Neural cell (in vitro differentiated cells): Measurements from ENCODE around the gene RABGAP1L. TPM values are rescaled to one million over a fixed set of nuclear protein-coding genes. Genes with fewer than 3 reads are reported as not detected.

Experiments used
- H2AFZ ChIP-seq: fragments of 200-600, 300-800 bp; sonication (generic), shearing (Covaris generic); 2 replicates; pipeline ENCODE4 v1.6.0; 2014; ENCODE audit warnings: low read depth, mild to moderate bottlenecking, antibody characterized with exemption, low read length, moderate library complexity
- H3F3A ChIP-seq: fragments of 200-600 bp; shearing (Covaris generic); 2 replicates; pipeline ENCODE4 v1.6.1; 2016; ENCODE audit warnings: mild to moderate bottlenecking, moderate library complexity, mixed read lengths, antibody characterized with exemption, low read length; ENCODE audit not compliant: insufficient read depth, poor library complexity, severe bottlenecking
- H3K27ac ChIP-seq: fragments of 200-600, 300-800 bp; sonication (generic), shearing (Covaris generic); 2 replicates; pipeline ENCODE4 v1.5.1; 2014; ENCODE audit warnings: mild to moderate bottlenecking, low read length, moderate library complexity
- H3K27me3 ChIP-seq: fragments of 300-800, 200-600 bp; sonication (generic), shearing (Covaris generic); 2 replicates; pipeline ENCODE4 v1.6.0; 2014; ENCODE audit warnings: mild to moderate bottlenecking, low read depth, low read length, moderate library complexity; ENCODE audit not compliant: insufficient read depth
- H3K36me3 ChIP-seq: fragments of 300-800, 200-600 bp; sonication (generic), shearing (Covaris generic); 2 replicates; pipeline ENCODE4 v1.5.1; 2014; ENCODE audit warnings: mild to moderate bottlenecking, antibody characterized with exemption, low read length, moderate library complexity; ENCODE audit not compliant: insufficient read depth
- H3K4me2 ChIP-seq: fragments of 300-800, 200-600 bp; sonication (generic), shearing (Covaris generic); 2 replicates; pipeline ENCODE4 v1.6.0; 2014; ENCODE audit warnings: mild to moderate bottlenecking, low read length
- H3K4me3 ChIP-seq: fragments of 300-800, 200-600 bp; sonication (generic), shearing (Covaris generic); 2 replicates; pipeline ENCODE4 v1.5.1; 2014; ENCODE audit warnings: mild to moderate bottlenecking, low read length, moderate library complexity
- H3K79me2 ChIP-seq: fragments of 200-600 bp; shearing (Covaris generic); replicated peaks from 2 replicates; pipeline ENCODE4 v1.6.0; 2014; ENCODE audit warnings: mild to moderate bottlenecking, low read length, moderate library complexity; ENCODE audit not compliant: insufficient read depth
- H3K9ac ChIP-seq: fragments of 300-800, 200-600 bp; sonication (generic), shearing (Covaris generic); 2 replicates; pipeline ENCODE4 v1.6.1; 2016; ENCODE audit warnings: mild to moderate bottlenecking, low read length, mixed read lengths
- H3K9me2 ChIP-seq: fragments of 200-600 bp; shearing (Covaris generic); 2 replicates; pipeline ENCODE4 v1.6.1; 2016; ENCODE audit warnings: mild to moderate bottlenecking, low read length, mixed read lengths; ENCODE audit not compliant: insufficient read depth
- H3K9me3 ChIP-seq: fragments of 200-600, 300-800 bp; sonication (generic), shearing (Covaris generic); 2 replicates; pipeline ENCODE4 v1.6.1; 2016; ENCODE audit warnings: mild to moderate bottlenecking, mixed run types, low read length, moderate library complexity, mixed read lengths
- H4K20me1 ChIP-seq: fragments of 200-600 bp; shearing (Covaris generic); 2 replicates; pipeline ENCODE4 v1.6.1; 2016; ENCODE audit warnings: mild to moderate bottlenecking, mixed run types; ENCODE audit not compliant: insufficient read depth
- CTCF ChIP-seq: fragments of 450-650 bp; IDR thresholded peaks from 2 replicates; pipeline ENCODE4 v1.5.1; 2014; ENCODE audit warnings: antibody characterized with exemption, mild to moderate bottlenecking, moderate library complexity; ENCODE audit not compliant: poor library complexity, severe bottlenecking
- EP300 ChIP-seq: fragments of 450-650 bp; conservative IDR thresholded peaks from 2 replicates; pipeline ENCODE4 v1.6.1; 2014; ENCODE audit warnings: antibody characterized with exemption, mild to moderate bottlenecking, moderate library complexity; ENCODE audit not compliant: poor library complexity, severe bottlenecking
- EZH2 ChIP-seq: fragments of 200-600, 300-800 bp; shearing (Covaris generic), sonication (generic); IDR thresholded peaks from 2 replicates; pipeline ENCODE4 v1.6.1; 2014; ENCODE audit warnings: antibody characterized with exemption, low read length, borderline replicate concordance, mild to moderate bottlenecking; ENCODE audit not compliant: insufficient read depth, poor library complexity, severe bottlenecking
- MXI1 ChIP-seq: fragments of 450-650 bp; conservative IDR thresholded peaks from 2 replicates; pipeline ENCODE4 v1.6.1; 2014; ENCODE audit warnings: antibody characterized with exemption, mild to moderate bottlenecking; ENCODE audit not compliant: poor library complexity, severe bottlenecking
- POLR2AphosphoS5 ChIP-seq: IDR thresholded peaks from 2 replicates; pipeline ENCODE4 v1.6.1; 2012
- RAD21 ChIP-seq: fragments of 450-650 bp; conservative IDR thresholded peaks from 2 replicates; pipeline ENCODE4 v1.6.1; 2014; ENCODE audit warnings: antibody characterized with exemption, mild to moderate bottlenecking, moderate library complexity
- REST ChIP-seq: IDR thresholded peaks from 2 replicates; pipeline ENCODE4 v1.6.1; 2012; ENCODE audit warnings: borderline replicate concordance
- SMC3 ChIP-seq: fragments of 450-650 bp; conservative IDR thresholded peaks from 2 replicates; pipeline ENCODE4 v1.6.1; 2014; ENCODE audit warnings: antibody characterized with exemption, mild to moderate bottlenecking, moderate library complexity; ENCODE audit not compliant: poor library complexity
- TAF1 ChIP-seq: IDR thresholded peaks from 2 replicates; pipeline ENCODE4 v1.6.1; 2012; ENCODE audit warnings: low read depth
- polyA plus RNA-seq: library from polyadenylated mRNA; depleted of rRNA; stranded (reverse); fragments of >200 nt; gene quantifications from 2 replicates; pipeline ENCODE4 v1.2.3, GENCODE V29; 2014

The RABGAP1L gene
- polyA plus RNA-seq, 1 donor from 2014 or later, result 32.2 TPM

- no peaks in the 10 kb centered on the region for H4K20me1 ChIP-seq
- no peak overlapping the region for H2AFZ ChIP-seq
- no peak overlapping the region for H3K9ac ChIP-seq
- H3K4me3 ChIP-seq, result no peak overlapping the region
- no peaks in the 10 kb centered on the region for H3K9me3 ChIP-seq
- no peaks in the 10 kb centered on the region for H3K36me3 ChIP-seq
- no peaks in the 10 kb centered on the region for H3K27me3 ChIP-seq
- no peaks in the 10 kb centered on the region for H3F3A ChIP-seq
- no peak overlapping the region for H3K4me2 ChIP-seq
- H3K9me2 ChIP-seq, result no peaks in the 10 kb centered on the region
- no peak overlapping the region for H3K27ac ChIP-seq
- TF ChIP-seq SMC3 (no peak), RAD21 (no peak), REST (no peak), EZH2 (no peak), TAF1 (no peak)
- no peaks in the 10 kb centered on the region for H3K79me2 ChIP-seq
Observed at GRCh38 chr1:174836543-174836942, 677.2 kb downstream of the RABGAP1L start.

GRCh38 chr1:174837386-174837785, 678.1 kb downstream of the RABGAP1L start:
- Histone ChIP-seq H3K79me2 (no peaks in the 10 kb centered on the region), H3K27me3 (no peaks in the 10 kb centered on the region), H3K36me3 (no peaks in the 10 kb centered on the region), H3K4me2 (no peak overlapping the region), H3K9me2 (no peaks in the 10 kb centered on the region), H3K4me3 (no peak overlapping the region), H3K9ac (no peak overlapping the region), H3F3A (no peaks in the 10 kb centered on the region), H4K20me1 (no peaks in the 10 kb centered on the region), H3K27ac (no peak overlapping the region), H2AFZ (no peak overlapping the region), H3K9me3 (no peaks in the 10 kb centered on the region)
- TF ChIP-seq EZH2, result no peak
- no peak for TF ChIP-seq RAD21
- no peak for TF ChIP-seq TAF1
- TF ChIP-seq SMC3, result no peak

GRCh38 chr1:174839211-174839610, 679.9 kb downstream of the RABGAP1L start:
- no peak overlapping the region for H2AFZ ChIP-seq
- TF ChIP-seq EP300 (no peak), RAD21 (no peak), TAF1 (no peak), MXI1 (no peak), POLR2AphosphoS5 (no peak), CTCF (no peak), REST (no peak), SMC3 (no peak), EZH2 (no peak)
- H3K79me2 ChIP-seq, result no peaks in the 10 kb centered on the region
- no peak overlapping the region for H3K4me2 ChIP-seq
- no peaks in the 10 kb centered on the region for H3K36me3 ChIP-seq
- no peaks in the 10 kb centered on the region for H3K27me3 ChIP-seq
- H3K9me3 ChIP-seq, result no peaks in the 10 kb centered on the region
- H3K4me3 ChIP-seq, result no peak overlapping the region
- no peaks in the 10 kb centered on the region for H3F3A ChIP-seq
- no peaks in the 10 kb centered on the region for H3K9me2 ChIP-seq
- no peak overlapping the region for H3K27ac ChIP-seq
- H4K20me1 ChIP-seq, result no peaks in the 10 kb centered on the region
- H3K9ac ChIP-seq, result no peak overlapping the region
